HepG2 (cell line): ENCODE results near the gene SIRT6. TPM values are rescaled to one million over a fixed set of nuclear protein-coding genes. Genes with fewer than 3 reads are reported as not detected.

Experiments
- FOXK2 ChIP-seq: fragments of 450-650 bp; IDR thresholded peaks from 2 replicates; pipeline ENCODE4 v1.6.1; 2016
- IRF2 ChIP-seq: IDR thresholded peaks from 2 replicates; pipeline ENCODE4 v1.6.1; 2018; ENCODE audit warnings: missing genetic modification reagents, missing compliant biosample characterization
- LBX2 ChIP-seq: sonication (generic); formaldehyde crosslinking; IDR thresholded peaks from 2 replicates; pipeline ENCODE4 v1.5.0; 2020; ENCODE audit warnings: missing genetic modification reagents, mild to moderate bottlenecking, borderline replicate concordance
- MEIS2 ChIP-seq: sonication (generic); formaldehyde crosslinking; IDR thresholded peaks from 2 replicates; pipeline ENCODE4 v1.9.0; 2021; ENCODE audit warnings: mild to moderate bottlenecking, missing genetic modification reagents
- NCOA2 ChIP-seq: sonication (generic); formaldehyde crosslinking; IDR thresholded peaks from 2 replicates; pipeline ENCODE4 v1.8.0; 2022; ENCODE audit warnings: inconsistent platforms
- POGK ChIP-seq: sonication (generic); formaldehyde crosslinking; conservative IDR thresholded peaks from 2 replicates; pipeline ENCODE4 v1.8.0; 2022; ENCODE audit warnings: mild to moderate bottlenecking, moderate library complexity, missing genetic modification reagents
- SRSF1 ChIP-seq: fragments of 200-400 bp; formaldehyde crosslinking; optimal IDR thresholded peaks from 2 replicates; pipeline ENCODE3; 2017; ENCODE audit warnings: mild to moderate bottlenecking, low read depth, low read length, moderate library complexity
- TRIM22 ChIP-seq: fragments of 450-650 bp; IDR thresholded peaks from 2 replicates; pipeline ENCODE4 v1.6.1; 2017
- ZFAT ChIP-seq: sonication (generic); formaldehyde crosslinking; conservative IDR thresholded peaks from 2 replicates; pipeline ENCODE4 v1.8.1; 2023; ENCODE audit warnings: missing genetic modification reagents, inconsistent platforms
- ZHX1 ChIP-seq: sonication (generic); formaldehyde crosslinking; IDR thresholded peaks from 2 replicates; pipeline ENCODE4 v1.8.1; 2022; ENCODE audit warnings: low read depth, mild to moderate bottlenecking, missing genetic modification reagents
- ZNF275 ChIP-seq: sonication (generic); formaldehyde crosslinking; IDR thresholded peaks from 2 replicates; pipeline ENCODE4 v1.8.0; 2022; ENCODE audit warnings: missing genetic modification reagents, mild to moderate bottlenecking, inconsistent platforms, borderline replicate concordance
- ZNF337 ChIP-seq: sonication (generic); formaldehyde crosslinking; IDR thresholded peaks from 2 replicates; pipeline ENCODE4 v1.5.1; 2020; ENCODE audit warnings: missing genetic modification reagents, low read depth, mild to moderate bottlenecking, borderline replicate concordance
- ZNF362 ChIP-seq: sonication (generic); formaldehyde crosslinking; IDR thresholded peaks from 2 replicates; pipeline ENCODE4 v1.4.0; 2020; ENCODE audit warnings: missing genetic modification reagents, mild to moderate bottlenecking, borderline replicate concordance
- ZNF652 ChIP-seq: IDR thresholded peaks from 2 replicates; pipeline ENCODE4 v1.6.1; 2016; ENCODE audit warnings: low read depth, borderline replicate concordance
- ZNF766 ChIP-seq: sonication (generic); formaldehyde crosslinking; IDR thresholded peaks from 2 replicates; pipeline ENCODE4 v1.5.0; 2020; ENCODE audit warnings: missing genetic modification reagents, borderline replicate concordance
- ZNF788 ChIP-seq: sonication (generic); formaldehyde crosslinking; IDR thresholded peaks from 2 replicates; pipeline ENCODE4 v1.5.0; 2020; ENCODE audit warnings: mild to moderate bottlenecking, missing genetic modification reagents, borderline replicate concordance
- ZSCAN25 ChIP-seq: sonication (generic); formaldehyde crosslinking; IDR thresholded peaks from 2 replicates; pipeline ENCODE4 v1.8.0; 2022; ENCODE audit warnings: mild to moderate bottlenecking, missing genetic modification reagents
- ZSCAN29 ChIP-seq: sonication (generic); formaldehyde crosslinking; conservative IDR thresholded peaks from 2 replicates; pipeline ENCODE4 v1.4.0; 2020; ENCODE audit warnings: mild to moderate bottlenecking, missing genetic modification reagents
- polyA plus RNA-seq, 8 experiments: library from polyadenylated mRNA; depleted of rRNA in 3 of 8; stranded (reverse) in 7 of 8; unstranded in 1 of 8; fragments of >200 nt; fragmentation: Illumina TruSeq in 4 of 8; extraction: Trizol in 4 of 8; gene quantifications; 2 replicates each; pipeline versions ENCODE4 v1.2.1 to v1.2.3, GENCODE V29; 2011 to 2016; ENCODE audit warnings: low read depth in 4 of 8, missing spikeins in 1 of 8, mixed read lengths in 1 of 8; ENCODE audit not compliant: insufficient read depth in 1 of 8
- total RNA-seq, 5 experiments: library from RNA; depleted of rRNA; stranded (reverse); fragments of >200 nt; fragmentation: Illumina TruSeq; extraction: Trizol; gene quantifications; 2 replicates each; pipeline ENCODE4 v1.2.3, GENCODE V29; 2016; ENCODE audit warnings: low read depth in 1 of 5
- TF ChIP-seq, protein P1 (sequence below): sonication (generic); formaldehyde crosslinking; IDR thresholded peaks from 2 replicates; pipeline ENCODE4 v1.8.0; 2022; ENCODE audit warnings: missing genetic modification reagents, low read depth, mild to moderate bottlenecking, borderline replicate concordance

SIRT6 gene
- total and polyA plus RNA-seq, 2 of the 13 experiments (the other 11 are each of a cell fraction or from before 2014, with no cell fraction given) = 11.0 to 18.4 TPM

DNA sequence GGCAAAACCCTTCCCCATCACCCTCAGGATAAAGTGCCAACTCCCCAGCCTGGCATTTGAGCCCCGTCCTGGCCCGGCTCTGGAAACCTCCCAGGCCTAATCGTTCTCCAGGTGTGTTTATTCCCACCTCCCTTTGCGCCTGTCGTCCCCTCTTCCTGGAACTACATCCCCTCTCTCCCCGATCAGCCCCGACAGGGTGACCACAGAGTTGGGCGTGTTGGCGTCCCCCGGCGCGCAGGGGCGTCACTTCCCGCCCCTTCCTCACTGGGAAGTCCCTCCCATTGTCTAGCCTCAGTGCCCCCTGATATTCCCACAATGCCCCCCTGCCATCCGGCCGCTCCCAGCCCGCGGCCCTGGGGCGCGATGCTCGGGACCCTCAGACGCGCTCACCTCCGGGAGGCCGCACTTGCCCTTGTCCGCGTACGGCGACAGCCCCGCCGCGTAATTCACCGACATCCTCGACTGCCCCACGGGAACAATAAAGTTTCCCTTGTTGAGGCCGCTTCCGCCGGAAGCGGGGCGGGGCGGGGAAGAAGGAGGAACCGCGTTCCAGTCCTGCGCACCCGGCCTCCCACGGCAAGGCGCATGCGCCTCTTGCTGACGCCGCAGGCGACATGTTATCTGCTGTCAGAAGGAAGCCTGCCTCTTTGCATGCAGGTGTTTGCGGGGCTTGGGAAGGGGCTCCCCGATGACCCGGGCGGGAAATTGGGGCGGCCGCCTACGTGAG lies at the start of gene SIRT6, which contains the start of gene ANKRD24 (continued):
- TF ChIP-seq ZNF337 (CRISPR knock-in tag) (no peak), POGK (CRISPR knock-in tag) (peak; percentile 63; the same call in 1 of the 2 replicates), TRIM22 (no peak), LBX2 (CRISPR knock-in tag) (no peak), IRF2 (CRISPR knock-in tag) (peak; percentile 89), ZNF362 (CRISPR knock-in tag) (no peak), ZSCAN25 (CRISPR knock-in tag) (no peak), NCOA2 (peak; percentile 64), ZFAT (CRISPR knock-in tag) (no peak), FOXK2 (no peak), ZNF652 (CRISPR knock-in tag) (no peak; the same call in 1 of the 2 replicates), ZNF788 (CRISPR knock-in tag) (peak; percentile 28; the same call in 1 of the 2 replicates), ZHX1 (CRISPR knock-in tag) (peak; percentile 67), ZNF275 (CRISPR knock-in tag) (no peak; the same call in 1 of the 2 replicates), ZNF766 (CRISPR knock-in tag) (0 out of 2 replicates have a peak, but pooled peaks have one; percentile 48), SRSF1 (peak; percentile 84), ZSCAN29 (CRISPR knock-in tag) (no peak), MEIS2 (CRISPR knock-in tag) (0 out of 2 replicates have a peak, but pooled peaks have one; percentile 24)
- TF ChIP-seq, protein P1, sequence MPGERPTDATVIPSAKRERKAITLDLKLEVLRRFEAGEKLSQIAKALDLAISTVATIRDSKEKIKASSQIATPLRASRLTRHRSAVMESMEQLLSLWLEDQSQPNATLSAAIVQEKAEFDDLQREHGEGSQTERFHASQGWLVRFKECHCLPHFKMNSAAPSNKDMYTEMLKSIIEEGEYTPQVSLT = no peak
